ENCODE results near the gene FLYWCH2.
"Not testable (repeated sequence)": the region's sequence is repeated elsewhere in the genome, so short reads cannot be mapped to it uniquely, and the experiment has no call there.

Gene FLYWCH2

GRCh38 chr16:2928796-2929195 is 45.8 kb downstream of the FLYWCH2 start:
- no peak for DNase-seq (ENCODE audit: low read depth)
- H3K4me3 ChIP-seq (ENCODE audit: low read depth, low read length), result no peak overlapping the region
- no peak for TF ChIP-seq POLR2A (IDR thresholded peaks at IDR 0.05; ENCODE audit: extremely low read depth, insufficient read length)

GRCh38 chr16:2929693-2930092 is 46.7 kb downstream of the FLYWCH2 start:
- no peak for TF ChIP-seq MAX (IDR thresholded peaks at IDR 0.05; ENCODE audit: low read depth, low read length)
- no peak for TF ChIP-seq POLR2A (IDR thresholded peaks at IDR 0.05; ENCODE audit: extremely low read depth, insufficient read length)
- H3K4me3 ChIP-seq (ENCODE audit: low read depth, low read length), result no peak overlapping the region
- no peak for DNase-seq (ENCODE audit: low read depth)

- no peak overlapping the region for H3K4me3 ChIP-seq (ENCODE audit: low read depth, low read length)
- DNase-seq (ENCODE audit: low read depth), result no peak
- TF ChIP-seq MAX (IDR thresholded peaks at IDR 0.05; ENCODE audit: low read depth, low read length), result no peak
- TF ChIP-seq POLR2A (IDR thresholded peaks at IDR 0.05; ENCODE audit: extremely low read depth, insufficient read length), result no peak
- no peak for TF ChIP-seq CTCF (IDR thresholded peaks at IDR 0.05; ENCODE audit: low read depth, low read length)
- no peak for TF ChIP-seq MYC (IDR thresholded peaks at IDR 0.05; ENCODE audit: low read depth, low read length)
Measured at GRCh38 chr16:2930236-2930635, 47.2 kb downstream of the FLYWCH2 start.

- not testable (repeated sequence) for H3K4me3 ChIP-seq (ENCODE audit: low read depth, low read length); DNase-seq (ENCODE audit: low read depth)
Measured at GRCh38 chr16:2931231-2931914, 48.4 kb downstream of the FLYWCH2 start.

- TF ChIP-seq MYC (IDR thresholded peaks at IDR 0.05; ENCODE audit: low read depth, low read length) (no peak), CTCF (IDR thresholded peaks at IDR 0.05; ENCODE audit: low read depth, low read length) (no peak), POLR2A (IDR thresholded peaks at IDR 0.05; ENCODE audit: extremely low read depth, insufficient read length) (no peak), MAX (IDR thresholded peaks at IDR 0.05; ENCODE audit: low read depth, low read length) (no peak)
- H3K4me3 ChIP-seq (ENCODE audit: low read depth, low read length), result no peak overlapping the region
- DNase-seq (ENCODE audit: low read depth), result no peak
Measured at GRCh38 chr16:2933136-2933535, 50.1 kb downstream of the FLYWCH2 start.

GRCh38 chr16:2933701-2934100 is 50.7 kb downstream of the FLYWCH2 start:
- TF ChIP-seq CTCF (IDR thresholded peaks at IDR 0.05; ENCODE audit: low read depth, low read length), result no peak
- TF ChIP-seq MAX (IDR thresholded peaks at IDR 0.05; ENCODE audit: low read depth, low read length), result no peak
- no peak for TF ChIP-seq POLR2A (IDR thresholded peaks at IDR 0.05; ENCODE audit: extremely low read depth, insufficient read length)
- no peak for TF ChIP-seq MYC (IDR thresholded peaks at IDR 0.05; ENCODE audit: low read depth, low read length)
- H3K4me3 ChIP-seq (ENCODE audit: low read depth, low read length), result no peak overlapping the region
- DNase-seq (ENCODE audit: low read depth), result no peak

- TF ChIP-seq POLR2A (IDR thresholded peaks at IDR 0.05; ENCODE audit: extremely low read depth, insufficient read length), result no peak
- TF ChIP-seq CTCF (IDR thresholded peaks at IDR 0.05; ENCODE audit: low read depth, low read length), result no peak
- TF ChIP-seq MAX (IDR thresholded peaks at IDR 0.05; ENCODE audit: low read depth, low read length), result no peak
- TF ChIP-seq MYC (IDR thresholded peaks at IDR 0.05; ENCODE audit: low read depth, low read length), result no peak
- no peak overlapping the region for H3K4me3 ChIP-seq (ENCODE audit: low read depth, low read length)
- DNase-seq (ENCODE audit: low read depth), result peak; percentile 26
Measured at GRCh38 chr16:2934450-2934849, 51.4 kb downstream of the FLYWCH2 start.

All from NB4 (cell line).